GM12878 (cell line): Measurements from ENCODE around the gene LAMA5. TPM values are rescaled to one million over a fixed set of nuclear protein-coding genes. Genes with fewer than 3 reads are reported as not detected.

Experiments used
- ATAC-seq: fragments of 200-7000 bp; cut with Tn5 transposase; 3 replicates; pipeline ENCODE4 v1.9.1; 2020; ENCODE audit warnings: mild to moderate bottlenecking, moderate library complexity
- BruUV-seq: library from RNA; stranded (reverse); fragments of 400-500 nt; replicated peaks from 2 replicates; lab custom pipeline; 2021; lab: Mats Ljungman, UMichigan
- CTCF ChIA-PET: fragments of 300-600 bp; sonication (Branson Sonifier 250); formaldehyde crosslinking; extraction: SDS; loops from one replicate; lab custom pipeline; 2021; ENCODE audit warnings: inconsistent platforms; lab: Yijun Ruan, JAX
- POLR2A ChIA-PET: fragments of 350-600 bp; formaldehyde crosslinking; extraction: SDS; loops from one replicate; lab custom pipeline; 2021; ENCODE audit warnings: inconsistent platforms; lab: Charles Lee
- RAD21 ChIA-PET: fragments of 300-600 bp; sonication (Branson Sonifier 250); formaldehyde crosslinking; loops from one replicate; lab custom pipeline; 2023; ENCODE audit warnings: antibody characterized with exemption; ENCODE audit not compliant: unreplicated experiment; lab: Charles Lee
- SMC1A ChIA-PET: fragments of 300-600 bp; sonication (Branson Sonifier 250); formaldehyde crosslinking; loops from one replicate; lab custom pipeline; 2023; ENCODE audit not compliant: unreplicated experiment, uncharacterized antibody; lab: Charles Lee
- DNase-seq: peaks from one replicate; pipeline ENCODE4 v3.0.0-alpha.2; 2011; ENCODE audit warnings: low read depth, low spot score
- FAIRE-seq: peaks from 3 replicates; lab custom pipeline; 2011; peaks lifted over from hg19 to GRCh38; lab: Jason Lieb, UNC
- H2AFZ ChIP-seq: 2 replicates; pipeline ENCODE4 v1.6.0; 2011; ENCODE audit warnings: low read depth, low read length, control low read depth; ENCODE audit not compliant: control insufficient read depth
- H3K27ac ChIP-seq: 2 replicates; pipeline ENCODE4 v1.5.1; 2011; ENCODE audit warnings: control low read depth; ENCODE audit not compliant: control insufficient read depth, insufficient read depth
- H3K27me3 ChIP-seq, 2 experiments: replicated peaks in 1 of 2; 2 replicates each; pipeline versions ENCODE4 v1.6.0 to v1.6.1; 2011; ENCODE audit warnings: low read length in 1 of 2; ENCODE audit not compliant: control insufficient read depth in 2 of 2, insufficient read depth in 2 of 2
- H3K36me3 ChIP-seq, 2 experiments: 2 replicates each; pipeline ENCODE4 v1.5.1; 2011; ENCODE audit warnings: low read length in 1 of 2; ENCODE audit not compliant: control insufficient read depth in 2 of 2, insufficient read depth in 2 of 2
- H3K4me1 ChIP-seq: 2 replicates; pipeline ENCODE4 v1.6.1; 2011; ENCODE audit warnings: mild to moderate bottlenecking, low read length, moderate library complexity, mixed read lengths; ENCODE audit not compliant: control insufficient read depth, insufficient read depth
- H3K4me2 ChIP-seq: 2 replicates; pipeline ENCODE4 v1.6.0; 2011; ENCODE audit warnings: control low read depth; ENCODE audit not compliant: control insufficient read depth, insufficient read depth
- H3K4me3 ChIP-seq: fragments of 200-600 bp; sonication (generic); 2 replicates; pipeline ENCODE4 v1.5.1; 2016
- H3K79me2 ChIP-seq: 2 replicates; pipeline ENCODE4 v1.6.0; 2011; ENCODE audit warnings: low read length; ENCODE audit not compliant: control insufficient read depth, insufficient read depth
- H3K9ac ChIP-seq: 2 replicates; pipeline ENCODE4 v1.8.0; 2011; ENCODE audit warnings: low read length, control low read depth, mixed read lengths; ENCODE audit not compliant: control insufficient read depth, insufficient read depth
- H3K9me3 ChIP-seq: replicated peaks from 3 replicates; pipeline ENCODE4 v1.5.1; 2011; ENCODE audit warnings: mild to moderate bottlenecking, low read length; ENCODE audit not compliant: control insufficient read depth, insufficient read depth
- H4K20me1 ChIP-seq: 2 replicates; pipeline ENCODE4 v1.6.0; 2011; ENCODE audit not compliant: control insufficient read depth, insufficient read depth
- ATF3 ChIP-seq: IDR thresholded peaks from 2 replicates; pipeline ENCODE4 v1.6.1; 2011; ENCODE audit warnings: low read depth, mild to moderate bottlenecking, low read length, moderate library complexity, borderline replicate concordance; ENCODE audit errors: extremely low read depth
- ATF7 ChIP-seq: fragments of 450-650 bp; IDR thresholded peaks from 2 replicates; pipeline ENCODE4 v1.6.1; 2016; ENCODE audit warnings: low read depth, mild to moderate bottlenecking
- CHD1 ChIP-seq: IDR thresholded peaks from 2 replicates; pipeline ENCODE4 v1.6.1; 2012; ENCODE audit warnings: low read depth, low read length, improper control_type of control experiment
- CREB1 ChIP-seq: IDR thresholded peaks from 2 replicates; pipeline ENCODE4 v1.6.1; 2012; ENCODE audit warnings: low read depth, mild to moderate bottlenecking, inconsistent platforms
- CREM ChIP-seq: IDR thresholded peaks from 2 replicates; pipeline ENCODE4 v1.6.1; 2014; ENCODE audit warnings: antibody characterized with exemption, low read depth
- E4F1 ChIP-seq: fragments of 450-650 bp; IDR thresholded peaks from 2 replicates; pipeline ENCODE4 v1.6.1; 2018; ENCODE audit warnings: borderline replicate concordance, mild to moderate bottlenecking; ENCODE audit not compliant: partially characterized antibody
- HCFC1 ChIP-seq: fragments of 150-350 bp; IDR thresholded peaks from 2 replicates; pipeline ENCODE4 v1.6.1; 2014; ENCODE audit warnings: low read length
- HDAC6 ChIP-seq: fragments of 200-600 bp; sonication (generic); IDR thresholded peaks from one replicate; pipeline ENCODE4 v1.8.0; 2017; ENCODE audit warnings: antibody characterized with exemption; ENCODE audit not compliant: unreplicated experiment
- HSF1 ChIP-seq: fragments of 150-350 bp; IDR thresholded peaks from 2 replicates; pipeline ENCODE4 v1.6.1; 2014; ENCODE audit warnings: mild to moderate bottlenecking, low read depth, low read length
- IRF4 ChIP-seq: IDR thresholded peaks from 2 replicates; pipeline ENCODE4 v1.6.1; 2011; ENCODE audit warnings: low read depth, low read length
- JUND ChIP-seq: IDR thresholded peaks from 2 replicates; pipeline ENCODE4 v1.6.1; 2012; ENCODE audit warnings: low read depth, mild to moderate bottlenecking, low read length, improper control_type of control experiment, moderate library complexity
- MAX ChIP-seq: IDR thresholded peaks from 2 replicates; pipeline ENCODE4 v1.6.1; 2012; ENCODE audit warnings: low read depth, low read length, improper control_type of control experiment
- MEF2A ChIP-seq: IDR thresholded peaks from 2 replicates; pipeline ENCODE4 v1.6.1; 2011; ENCODE audit warnings: low read depth, mild to moderate bottlenecking, low read length, moderate library complexity; ENCODE audit not compliant: insufficient read depth
- MYB ChIP-seq: fragments of 150-350 bp; IDR thresholded peaks from 2 replicates; pipeline ENCODE4 v1.6.1; 2014; ENCODE audit warnings: mild to moderate bottlenecking, low read depth, low read length, borderline replicate concordance
- NRF1 ChIP-seq: conservative IDR thresholded peaks from 2 replicates; pipeline ENCODE4 v1.6.1; 2011; ENCODE audit warnings: mild to moderate bottlenecking, low read depth, low read length, improper control_type of control experiment
- PBX3 ChIP-seq: IDR thresholded peaks from 2 replicates; pipeline ENCODE4 v1.6.1; 2011; ENCODE audit warnings: mild to moderate bottlenecking, low read depth, low read length, moderate library complexity; ENCODE audit not compliant: insufficient replicate concordance
- PML ChIP-seq: IDR thresholded peaks from 2 replicates; pipeline ENCODE4 v1.6.1; 2012; ENCODE audit warnings: low read length, inconsistent platforms
- RUNX3 ChIP-seq: IDR thresholded peaks from 2 replicates; pipeline ENCODE4 v1.6.1; 2012; ENCODE audit warnings: low read length, inconsistent platforms
- SMAD1 ChIP-seq: fragments of 450-650 bp; IDR thresholded peaks from 2 replicates; pipeline ENCODE4 v1.6.1; 2018; ENCODE audit warnings: mild to moderate bottlenecking, low read depth; ENCODE audit not compliant: partially characterized antibody
- ZNF24 ChIP-seq: fragments of 450-650 bp; IDR thresholded peaks from 2 replicates; pipeline ENCODE4 v1.6.1; 2017; ENCODE audit warnings: antibody characterized with exemption, mild to moderate bottlenecking
- WGBS: methylation state at CpG from one replicate; pipeline ENCODE4 v1.1.6; 2016; ENCODE audit warnings: low lambda C conversion rate; ENCODE audit not compliant: insufficient replicate concordance, insufficient coverage; ENCODE audit errors: missing lambda C conversion rate; 5-methylcytosine and 5-hydroxymethylcytosine counted together
- in situ Hi-C: fragments of 300-500 bp; cut with MboI; formaldehyde crosslinking; loops from 9 replicates; pipeline ENCODE4 v1.14.3; 2018; ENCODE audit warnings: mixed read lengths
- intact Hi-C: fragments of 100-400 bp; cut with micrococcal nuclease; formaldehyde crosslinking; loops from one replicate; pipeline ENCODE4 v1.14.2; 2022; ENCODE audit not compliant: unreplicated experiment
- polyA plus RNA-seq, 11 experiments: library from polyadenylated mRNA; depleted of rRNA in 4 of 11; unstranded in 6 of 11; stranded (reverse) in 5 of 11; fragments of >200 nt; fragmentation: Nextera tagmentation in 4 of 11; fragmentation: Illumina TruSeq in 1 of 11; extraction: Ambion mirVana in 4 of 11; extraction: Trizol in 1 of 11; gene quantifications; 1 replicate in 1 of 11; 2 replicates in 10 of 11; pipeline versions ENCODE4 v1.2.1 to v1.2.3, GENCODE V29; 2011 to 2016; ENCODE audit warnings: inconsistent platforms in 2 of 11, missing spikeins in 2 of 11, low read depth in 1 of 11
- total RNA-seq, 4 experiments: library from RNA; depleted of rRNA in 3 of 4; stranded (reverse); fragments of >200 nt in 3 of 4; fragmentation: Illumina TruSeq in 1 of 4; extraction: Trizol in 1 of 4; gene quantifications; 2 replicates each; pipeline versions ENCODE4 v1.2.1 to v1.2.3, GENCODE V29; 2013 to 2021

Gene LAMA5
- total and polyA plus RNA-seq, 10 of the 15 experiments (the other 5 are each of a cell fraction or from before 2014, with no cell fraction given) = 0.09 to 3.1 (median 1.6) TPM; not detected in 3

DNA sequence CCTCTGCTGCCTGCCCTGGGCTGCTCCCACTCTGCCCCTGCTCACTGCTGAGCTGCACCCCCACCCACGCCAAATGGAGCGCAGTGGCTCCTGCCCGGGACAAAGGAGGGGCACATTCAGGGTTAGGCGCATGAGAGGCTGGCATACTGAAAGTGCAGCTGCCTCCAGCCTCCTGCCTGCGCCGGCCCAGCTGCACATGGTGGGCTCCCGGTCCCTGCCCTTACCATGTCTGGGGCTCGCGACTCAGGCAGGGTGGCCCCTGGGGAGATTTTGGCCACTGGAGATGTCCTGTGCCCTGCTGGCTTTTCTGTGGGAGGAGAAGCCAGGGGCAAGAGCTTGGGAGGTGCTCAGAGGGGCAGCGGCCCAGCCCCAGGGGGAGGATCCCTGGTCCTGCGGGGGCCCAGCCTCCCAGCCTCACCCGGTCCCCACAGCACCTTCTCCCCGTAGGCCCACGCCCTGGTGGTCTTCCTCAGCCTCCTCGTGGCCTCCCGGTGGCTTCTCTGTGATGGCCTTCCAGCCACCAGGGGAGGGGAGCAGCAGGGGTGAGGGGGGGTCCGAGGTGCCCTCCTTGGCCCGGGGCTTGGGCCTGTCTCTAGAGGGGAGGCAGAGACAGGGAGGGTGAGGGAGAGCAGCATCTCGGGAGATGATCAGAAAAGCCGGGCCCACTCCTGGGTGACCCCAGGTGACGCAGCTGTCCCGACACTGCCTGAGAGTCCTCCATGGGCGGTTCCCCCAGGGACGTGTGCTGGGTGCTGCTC is 48.4 kb upstream of the LAMA5 start:
- Histone ChIP-seq H3K4me1 (no peaks in the 10 kb centered on the region), H3K4me2 (no peak overlapping the region), H3K9ac (no peak overlapping the region), H3K36me3 (no peaks in the 10 kb centered on the region), H3K27ac (no peak overlapping the region), H3K27me3 (no peaks in the 10 kb centered on the region), H3K4me3 (no peak overlapping the region), H4K20me1 (no peaks in the 10 kb centered on the region), H3K79me2 (no peaks in the 10 kb centered on the region), H3K9me3 (no peaks in the 10 kb centered on the region), H2AFZ (no peak overlapping the region)
- no TSS peak for BruUV-seq
- ChIA-PET CTCF (no interaction called here), POLR2A (no interaction called here), SMC1A (no interaction called here), RAD21 (no interaction called here)
- ATAC-seq (no peak), DNase-seq (no peak), FAIRE-seq (no peak)
- WGBS = 41% methylated on average over 24 of the region's 24 CpGs
- intact Hi-C loops = no loop called here
- in situ Hi-C loops = no loop called here
- TF ChIP-seq MYB (no peak), IRF4 (no peak), ZNF24 (no peak), CHD1 (no peak), E4F1 (no peak), HCFC1 (no peak), PBX3 (no peak), HDAC6 (no peak), RUNX3 (no peak), ATF7 (no peak), MEF2A (no peak), HSF1 (no peak), CREM (no peak), MAX (no peak), PML (no peak), CREB1 (no peak), JUND (no peak), SMAD1 (no peak), ATF3 (no peak), NRF1 (no peak)
